ENCODE data around the gene CNPY4.
A peak's percentile ranks its signal among the peaks of the same experiment; 100 is the strongest.

The CNPY4 gene

DNA sequence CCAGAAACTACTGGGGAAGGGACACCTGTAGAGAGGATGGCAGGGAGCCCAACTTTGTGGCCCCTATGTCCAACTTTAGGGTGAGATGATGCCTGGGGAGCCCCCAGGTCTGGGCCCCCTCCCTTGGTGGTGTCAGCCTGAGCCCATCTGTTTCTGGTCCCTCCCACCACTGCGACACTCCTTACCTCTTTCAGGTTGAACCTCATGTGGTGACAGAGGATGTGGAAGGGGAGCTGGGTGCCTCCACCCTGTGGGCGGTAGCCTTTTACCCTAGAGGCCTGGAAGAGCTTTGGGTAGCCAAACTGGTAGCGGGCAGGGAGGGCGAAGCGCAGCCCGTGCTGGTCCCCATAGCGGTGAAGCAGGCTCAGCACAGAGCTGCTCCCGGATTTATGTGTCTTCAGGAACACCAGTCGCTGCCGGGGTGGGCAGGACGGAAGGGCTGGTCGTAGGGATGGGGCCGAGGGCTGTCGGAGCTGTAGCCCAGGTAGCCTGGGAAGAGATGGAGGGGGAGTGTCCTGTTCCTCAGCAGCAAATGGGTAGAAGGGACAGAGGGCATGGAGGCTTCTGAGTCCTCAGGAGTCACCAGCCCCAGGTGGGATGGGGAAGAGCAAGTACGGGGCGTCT lies 47.0 kb downstream of the CNPY4 start:
- peak overlapping the region; percentile 74 for H3K4me3 Mint-ChIP-seq
- CTCF ChIA-PET: interaction anchor here (0.7 to 1.5 kb wide), 4 partner anchors 9 to 52 kb away, joined by 3 to 5 read pairs (median 4); no protein-coding TSS in a partner anchor
- peak; percentile 77 for DNase-seq
- H3K27me3 Mint-ChIP-seq: peaks cover 24% of the 10 kb centered on the region
- peaks cover 6% of the 10 kb centered on the region for H3K36me3 Mint-ChIP-seq
- peak overlapping the region; percentile 93 for H3K27ac Mint-ChIP-seq
- no peaks in the 10 kb centered on the region for H3K9me3 Mint-ChIP-seq
- peaks cover 90% of the 10 kb centered on the region for H3K4me1 Mint-ChIP-seq

GRCh38 chr7:100166970-100167911 lies 47.8 kb downstream of the CNPY4 start:
- Mint-ChIP-seq H3K27ac (peak overlapping the region; percentile 93), H3K4me3 (peak overlapping the region; percentile 74), H3K36me3 (peaks cover 6% of the 10 kb centered on the region), H3K9me3 (no peaks in the 10 kb centered on the region), H3K27me3 (peaks cover 29% of the 10 kb centered on the region), H3K4me1 (peaks cover 87% of the 10 kb centered on the region)
- CTCF ChIA-PET: interaction anchor here (0.7 to 1.9 kb wide), 6 partner anchors 9 to 51 kb away, joined by 3 to 8 read pairs (median 4); partner anchors contain the start of genes GPC2, LAMTOR4 and STAG3
- DNase-seq: no peak

DNA sequence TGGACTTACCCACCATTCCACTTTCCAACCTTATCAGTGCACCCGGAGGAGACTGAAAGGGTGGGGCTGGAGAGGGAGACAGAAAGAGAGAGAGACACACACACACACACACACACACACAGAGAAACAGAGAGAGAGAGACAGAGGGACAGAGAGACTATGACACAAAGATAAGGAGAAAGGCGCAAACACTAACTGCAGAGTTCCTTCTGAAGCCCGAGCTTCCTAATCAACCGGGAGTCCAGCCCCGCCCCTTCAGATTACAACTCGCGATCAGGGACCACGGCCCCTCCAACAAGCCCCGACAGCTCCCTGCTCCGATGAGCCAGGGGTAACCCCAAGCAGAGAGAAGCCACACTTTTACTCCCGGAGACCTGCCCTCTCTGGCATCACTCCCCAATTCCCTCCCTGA lies 48.5 kb downstream of the CNPY4 start:
- Mint-ChIP-seq H3K4me1 (peaks cover 80% of the 10 kb centered on the region), H3K27ac (peak overlapping the region; percentile 93)
- CTCF ChIA-PET: interaction anchor here (1.3 to 1.9 kb wide), 3 partner anchors 9 to 35 kb away, joined by 3 to 8 read pairs (median 5); partner anchors contain the start of genes GPC2, LAMTOR4 and STAG3

DNA sequence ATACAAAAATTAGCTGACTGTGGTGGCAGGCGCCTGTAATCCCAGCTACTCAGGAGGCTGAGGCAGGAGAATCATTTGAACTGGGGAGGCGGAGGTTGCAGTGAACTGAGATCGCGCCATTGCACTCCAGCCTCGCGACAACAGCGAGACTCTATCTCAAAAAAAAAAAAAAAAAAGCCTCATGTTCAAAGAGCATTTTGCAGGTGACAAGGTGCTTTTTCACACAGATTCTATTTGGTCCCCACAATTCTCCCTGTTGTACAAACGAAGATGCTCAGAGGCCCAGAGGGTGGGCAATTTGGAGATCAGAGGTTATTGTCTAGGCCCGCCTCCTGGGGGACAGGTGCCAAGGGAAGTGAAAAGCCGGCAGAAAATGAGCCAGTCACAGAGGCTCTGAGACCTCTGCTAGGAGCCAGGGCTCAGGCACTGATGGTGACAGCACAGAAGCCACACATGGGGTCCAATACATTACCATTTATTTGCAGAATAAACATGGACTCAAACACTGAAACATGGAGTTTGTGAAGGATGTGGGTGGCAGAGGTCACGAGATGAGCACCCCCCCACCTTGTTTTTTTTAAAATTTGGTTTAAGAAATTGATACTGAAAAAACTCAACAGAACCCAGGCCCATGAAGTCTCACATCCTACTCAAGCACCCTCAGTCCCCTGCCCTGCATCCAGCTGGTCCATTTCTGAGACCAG lies 49.9 kb downstream of the CNPY4 start:
- Mint-ChIP-seq H3K4me1 (peaks cover 71% of the 10 kb centered on the region), H3K27me3 (peaks cover 42% of the 10 kb centered on the region), H3K27ac (peak overlapping the region; percentile 93), H3K9me3 (no peaks in the 10 kb centered on the region), H3K36me3 (peaks cover 6% of the 10 kb centered on the region), H3K4me3 (peak overlapping the region; percentile 74)
- CTCF ChIA-PET: no interaction called here
- peak; percentile 46 for DNase-seq

More for the DNA sequence above, 48.5 kb downstream of the CNPY4 start:
- no peak for DNase-seq
- Mint-ChIP-seq H3K9me3 (no peaks in the 10 kb centered on the region), H3K27me3 (peaks cover 29% of the 10 kb centered on the region), H3K36me3 (peaks cover 6% of the 10 kb centered on the region), H3K4me3 (peak overlapping the region; percentile 74)

- H3K9me3 Mint-ChIP-seq: no peaks in the 10 kb centered on the region
- H3K4me3 Mint-ChIP-seq: peak overlapping the region; percentile 62
- CTCF ChIA-PET: no interaction called here
- no peak for DNase-seq
- peaks cover 46% of the 10 kb centered on the region for H3K27me3 Mint-ChIP-seq
- peak overlapping the region; percentile 71 for H3K27ac Mint-ChIP-seq
- peaks cover 73% of the 10 kb centered on the region for H3K4me1 Mint-ChIP-seq
- H3K36me3 Mint-ChIP-seq: peaks cover 10% of the 10 kb centered on the region
These were observed 50.9 kb downstream of the CNPY4 start for GRCh38 chr7:100170101-100170897.

DNA sequence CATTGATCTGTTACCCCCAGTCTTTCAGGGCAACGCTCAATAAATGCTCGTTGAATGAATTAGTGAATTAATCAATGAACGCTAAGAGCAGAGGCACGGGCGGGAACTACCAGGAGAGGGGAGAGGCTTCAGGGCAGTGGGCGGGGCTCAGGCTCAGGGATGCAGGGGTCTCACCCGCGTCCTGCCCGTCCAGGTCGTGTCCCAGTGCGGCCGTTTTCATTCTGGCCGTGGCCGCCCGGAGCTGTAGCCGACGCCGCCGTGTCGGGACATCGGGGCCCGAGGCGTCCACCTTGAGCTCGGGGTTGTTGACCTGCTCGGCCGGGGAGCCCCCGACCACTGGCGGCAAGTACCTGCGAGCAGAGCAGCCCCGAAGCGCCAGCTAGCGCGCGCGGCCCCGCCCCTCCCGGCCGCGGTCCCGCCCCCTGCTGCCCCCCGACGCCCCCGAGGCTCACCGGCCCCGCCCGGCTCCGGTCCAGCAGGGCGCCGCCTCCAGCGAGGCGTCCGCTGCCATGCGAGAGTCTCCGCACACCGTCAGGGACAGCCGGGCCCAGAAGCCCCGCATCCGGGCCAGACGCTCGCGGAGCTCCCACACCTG lies 51.8 kb downstream of the CNPY4 start:
- CTCF ChIA-PET: no interaction called here
- peaks cover 53% of the 10 kb centered on the region for H3K27me3 Mint-ChIP-seq

DNA sequence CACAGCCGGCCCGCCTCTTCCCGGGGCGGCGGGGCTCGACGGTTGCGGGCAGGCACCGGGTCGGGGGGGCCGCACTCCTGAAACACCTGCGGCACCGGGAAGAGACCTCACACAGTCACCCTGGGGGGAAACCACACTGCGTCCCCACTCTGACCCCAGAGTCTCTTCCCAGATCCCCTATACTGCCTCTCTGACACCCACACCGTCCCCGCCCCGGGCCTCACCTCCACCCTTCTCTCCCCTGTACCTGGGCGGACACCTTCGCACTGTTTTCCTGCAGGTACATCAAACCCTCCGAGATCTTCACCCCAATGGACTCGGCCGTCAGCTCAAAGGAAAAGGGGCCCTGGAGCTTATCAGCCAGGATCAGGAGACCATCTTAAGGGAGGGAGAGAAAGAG lies 52.4 kb downstream of the CNPY4 start:
- DNase-seq: no peak
- Mint-ChIP-seq H3K4me3 (peak overlapping the region; percentile 72), H3K27me3 (peaks cover 58% of the 10 kb centered on the region), H3K9me3 (no peaks in the 10 kb centered on the region), H3K36me3 (peaks cover 4% of the 10 kb centered on the region), H3K4me1 (peaks cover 70% of the 10 kb centered on the region), H3K27ac (peak overlapping the region; percentile 4)
- CTCF ChIA-PET: no interaction called here

More for the DNA sequence above, 51.8 kb downstream of the CNPY4 start:
- H3K4me1 Mint-ChIP-seq: peaks cover 70% of the 10 kb centered on the region
- H3K27ac Mint-ChIP-seq: no peak overlapping the region
- DNase-seq: peak; percentile 69
- peaks cover 7% of the 10 kb centered on the region for H3K36me3 Mint-ChIP-seq
- no peaks in the 10 kb centered on the region for H3K9me3 Mint-ChIP-seq
- peak overlapping the region; percentile 62 for H3K4me3 Mint-ChIP-seq

GRCh38 chr7:100173806-100174495 lies 54.5 kb downstream of the CNPY4 start:
- H3K36me3 Mint-ChIP-seq: peaks cover 4% of the 10 kb centered on the region
- no peak overlapping the region for H3K4me3 Mint-ChIP-seq
- H3K27me3 Mint-ChIP-seq: peaks cover 56% of the 10 kb centered on the region
- H3K4me1 Mint-ChIP-seq: peaks cover 68% of the 10 kb centered on the region
- peak overlapping the region; percentile 46 for H3K27ac Mint-ChIP-seq
- no peak for DNase-seq
- CTCF ChIA-PET: interaction anchor here (1.3 kb wide), 1 partner anchor 41 kb away, joined by 4 read pairs; no protein-coding TSS in a partner anchor
- H3K9me3 Mint-ChIP-seq: no peaks in the 10 kb centered on the region

GRCh38 chr7:100174582-100174981 lies 55.1 kb downstream of the CNPY4 start:
- H3K27me3 Mint-ChIP-seq: peaks cover 56% of the 10 kb centered on the region
- no peak overlapping the region for H3K4me3 Mint-ChIP-seq
- peaks cover 4% of the 10 kb centered on the region for H3K36me3 Mint-ChIP-seq
- H3K4me1 Mint-ChIP-seq: peaks cover 67% of the 10 kb centered on the region
- no peak overlapping the region for H3K27ac Mint-ChIP-seq
- no peaks in the 10 kb centered on the region for H3K9me3 Mint-ChIP-seq
- CTCF ChIA-PET: no interaction called here
- DNase-seq: no peak
